Neuronal stem cell (in vitro differentiated cells): ENCODE results near the gene MAN2B1.

Experiments
- DNase-seq: peaks from one replicate; pipeline ENCODE4 v3.0.0-alpha.2; 2013; ENCODE audit warnings: low spot score
- H2AFZ ChIP-seq: one replicate; pipeline ENCODE4 v1.6.1; 2013; ENCODE audit warnings: mild to moderate bottlenecking, low read length, inconsistent platforms
- H2AK5ac ChIP-seq: 2 replicates; pipeline ENCODE4 v1.6.1; 2013; ENCODE audit warnings: low read depth, mild to moderate bottlenecking, inconsistent platforms, low read length, moderate library complexity, mixed read lengths
- H2BK120ac ChIP-seq: 2 replicates; pipeline ENCODE4 v1.6.1; 2013; ENCODE audit warnings: low read depth, mild to moderate bottlenecking, inconsistent platforms, low read length, moderate library complexity, mixed read lengths
- H2BK12ac ChIP-seq: one replicate; pipeline ENCODE4 v1.6.1; 2013; ENCODE audit warnings: low read length, inconsistent platforms
- H2BK15ac ChIP-seq: 2 replicates; pipeline ENCODE4 v1.6.1; 2013; ENCODE audit warnings: mild to moderate bottlenecking, low read length, inconsistent platforms, mixed read lengths
- H2BK5ac ChIP-seq: one replicate; pipeline ENCODE4 v1.6.1; 2013; ENCODE audit warnings: inconsistent platforms, mild to moderate bottlenecking, low read length, moderate library complexity
- H3K14ac ChIP-seq: one replicate; pipeline ENCODE4 v1.6.1; 2013; ENCODE audit warnings: low read length, inconsistent platforms
- H3K18ac ChIP-seq: 2 replicates; pipeline ENCODE4 v1.6.1; 2013; ENCODE audit warnings: low read length, inconsistent platforms
- H3K23ac ChIP-seq: 2 replicates; pipeline ENCODE4 v1.6.1; 2013; ENCODE audit warnings: low read depth, mild to moderate bottlenecking, mixed read lengths, low read length, inconsistent platforms; ENCODE audit not compliant: poor library complexity
- H3K27ac ChIP-seq: replicated peaks from 3 replicates; pipeline ENCODE4 v1.5.1; 2013; ENCODE audit warnings: low read length, inconsistent platforms
- H3K27me3 ChIP-seq, 3 experiments: 2 replicates each; pipeline ENCODE4 v1.6.1; 2013; ENCODE audit warnings: low read length in 3 of 3, mild to moderate bottlenecking in 2 of 3, inconsistent platforms in 1 of 3, low read depth in 1 of 3, mixed read lengths in 1 of 3, moderate library complexity in 1 of 3; ENCODE audit not compliant: control insufficient read depth in 3 of 3, insufficient read depth in 3 of 3
- H3K36me3 ChIP-seq, 2 donors: replicated peaks in 1 of 2; 2 replicates each; pipeline ENCODE4 v1.6.1; 2013; ENCODE audit warnings: low read length in 2 of 2; ENCODE audit not compliant: control insufficient read depth in 2 of 2, insufficient read depth in 2 of 2
- H3K4ac ChIP-seq: 2 replicates; pipeline ENCODE4 v1.6.1; 2013; ENCODE audit warnings: inconsistent platforms, mild to moderate bottlenecking, low read length, moderate library complexity
- H3K4me1 ChIP-seq, 2 donors: 1 replicate in 1 of 2; 2 replicates in 1 of 2; pipeline ENCODE4 v1.6.1; 2013; ENCODE audit warnings: low read length in 2 of 2, low read depth in 1 of 2; ENCODE audit not compliant: control insufficient read depth in 2 of 2, insufficient read depth in 1 of 2
- H3K4me2 ChIP-seq: one replicate; pipeline ENCODE4 v1.6.1; 2013; ENCODE audit warnings: mild to moderate bottlenecking, low read length, inconsistent platforms; ENCODE audit not compliant: insufficient read depth, poor library complexity, severe bottlenecking
- H3K4me3 ChIP-seq, 2 donors: 2 replicates each; pipeline ENCODE4 v1.5.1; 2013; ENCODE audit warnings: low read length in 2 of 2, mild to moderate bottlenecking in 2 of 2, inconsistent platforms in 1 of 2, moderate library complexity in 1 of 2
- H3K79me1 ChIP-seq: one replicate; pipeline ENCODE4 v1.6.1; 2013; ENCODE audit warnings: low read depth, mild to moderate bottlenecking, inconsistent platforms, low read length, moderate library complexity
- H3K9ac ChIP-seq: one replicate; pipeline ENCODE4 v1.6.1; 2013; ENCODE audit warnings: mild to moderate bottlenecking, low read depth, low read length, inconsistent platforms; ENCODE audit not compliant: poor library complexity
- H3K9me3 ChIP-seq, 2 donors: replicated peaks in 1 of 2; 2 replicates each; pipeline versions ENCODE3 to v1.6.1; 2013; ENCODE audit warnings: low read length in 2 of 2, mild to moderate bottlenecking in 2 of 2, inconsistent platforms in 1 of 2, low read depth in 1 of 2, mixed read lengths in 1 of 2, moderate library complexity in 1 of 2; ENCODE audit not compliant: control insufficient read depth in 2 of 2, insufficient read depth in 1 of 2
- H4K8ac ChIP-seq: one replicate; pipeline ENCODE4 v1.6.1; 2013; ENCODE audit warnings: low read depth, mild to moderate bottlenecking, inconsistent platforms, low read length, moderate library complexity
- H4K91ac ChIP-seq: one replicate; pipeline ENCODE4 v1.6.1; 2013; ENCODE audit warnings: low read length, low read depth, mild to moderate bottlenecking, inconsistent platforms; ENCODE audit not compliant: poor library complexity
- WGBS, 2 donors: extraction: QIAGEN DNeasy Blood & Tissue Kit; methylation state at CpG; one replicate each; pipeline ENCODE4 v1.1.7; 2013; ENCODE audit warnings: missing lambda C conversion rate in 2 of 2, mixed read lengths in 1 of 2; ENCODE audit not compliant: insufficient read length in 2 of 2, insufficient replicate concordance in 1 of 2; ENCODE audit errors: extremely low coverage in 2 of 2; 5-methylcytosine and 5-hydroxymethylcytosine counted together

MAN2B1 gene

DNA sequence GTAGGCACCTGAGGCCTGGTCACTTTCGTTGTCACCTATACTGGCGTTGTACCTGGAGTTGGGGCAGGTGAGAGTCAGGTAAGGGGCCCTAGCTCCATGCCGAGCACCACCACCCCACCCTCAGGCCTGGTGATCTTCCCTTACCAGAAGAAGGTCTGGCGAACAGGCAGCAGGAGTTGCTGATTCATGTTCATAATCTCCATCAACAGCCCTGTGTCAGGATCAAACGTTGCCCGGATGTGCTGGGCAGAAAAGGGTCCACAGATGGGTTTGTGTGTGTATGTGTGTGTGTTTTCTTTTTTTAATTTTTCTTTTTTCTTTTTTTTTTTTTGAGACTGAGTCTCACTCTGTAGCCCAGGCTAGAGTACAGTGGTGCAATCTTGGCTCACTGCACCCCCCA lies 14.3 kb downstream of the MAN2B1 start:
- DNase-seq, result no peak
- Histone ChIP-seq H4K8ac (no peak overlapping the region), H3K9ac (peak overlapping the region; percentile 16), H3K27me3 (no peaks in the 10 kb centered on the region), H3K4ac (no peak overlapping the region), H3K4me1 (no peaks in the 10 kb centered on the region), H3K4me3 (no peak overlapping the region), H3K4me2 (no peak overlapping the region), H4K91ac (no peak overlapping the region), H2AK5ac (no peak overlapping the region), H2AFZ (no peak overlapping the region), H3K23ac (no peak overlapping the region), H2BK5ac (no peak overlapping the region), H3K36me3 (peaks cover 12 to 38% of the 10 kb centered on the region in 2 donors), H3K18ac (no peak overlapping the region), H3K79me1 (peaks cover 4% of the 10 kb centered on the region), H3K9me3 (peaks cover 0 to under 1% of the 10 kb centered on the region in 2 donors), H2BK120ac (no peak overlapping the region), H3K14ac (no peak overlapping the region), H3K27ac (no peak overlapping the region), H2BK15ac (no peak overlapping the region), H2BK12ac (no peak overlapping the region)
- no CpG with 5 or more reads among the region's 6 CpGs for WGBS, 2 donors

DNA sequence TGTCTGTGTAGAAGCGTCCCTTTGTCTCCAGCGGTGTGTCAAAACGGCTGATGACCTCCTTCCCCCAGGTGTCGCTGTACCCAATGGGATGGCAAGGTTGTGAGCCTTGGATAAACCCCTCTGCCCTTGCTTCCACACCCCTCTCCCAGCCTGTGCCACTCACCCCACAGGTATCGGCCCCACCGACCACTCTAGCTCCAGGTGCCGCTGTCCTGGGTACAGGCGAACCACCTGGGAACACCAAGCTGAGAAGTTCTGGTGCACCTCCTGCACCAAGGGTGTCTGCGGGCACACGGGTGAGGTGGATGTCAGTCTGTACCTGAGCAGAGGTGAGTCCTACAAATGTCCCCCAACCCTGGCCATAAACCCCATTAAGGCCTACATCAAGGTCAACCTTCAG lies 16.6 kb downstream of the MAN2B1 start:
- H3K9ac ChIP-seq, result no peak overlapping the region
- no peak overlapping the region for H3K18ac ChIP-seq
- no peaks in the 10 kb centered on the region for H3K4me1 ChIP-seq
- no peaks in the 10 kb centered on the region for H3K9me3 ChIP-seq
- H4K8ac ChIP-seq, result no peak overlapping the region
- no peak overlapping the region for H3K27ac ChIP-seq
- WGBS, 2 donors, result no CpG with 5 or more reads among the region's 10 CpGs
- H2AFZ ChIP-seq, result no peak overlapping the region
- H4K91ac ChIP-seq, result no peak overlapping the region
- no peaks in the 10 kb centered on the region for H3K79me1 ChIP-seq
- no peak overlapping the region for H3K14ac ChIP-seq
- DNase-seq, result no peak
- H2AK5ac ChIP-seq, result peak overlapping the region; percentile 35
- H2BK12ac ChIP-seq, result no peak overlapping the region
- no peak overlapping the region for H2BK15ac ChIP-seq
- no peak overlapping the region for H2BK5ac ChIP-seq
- H3K36me3 ChIP-seq, result peaks cover 4 to 17% of the 10 kb centered on the region in 2 donors
- no peak overlapping the region for H3K4me3 ChIP-seq
- H3K4ac ChIP-seq, result no peak overlapping the region
- no peak overlapping the region for H3K4me2 ChIP-seq
- peak overlapping the region; percentile 65 for H3K23ac ChIP-seq
- H3K27me3 ChIP-seq, result no peaks in the 10 kb centered on the region
- H2BK120ac ChIP-seq, result no peak overlapping the region

DNA sequence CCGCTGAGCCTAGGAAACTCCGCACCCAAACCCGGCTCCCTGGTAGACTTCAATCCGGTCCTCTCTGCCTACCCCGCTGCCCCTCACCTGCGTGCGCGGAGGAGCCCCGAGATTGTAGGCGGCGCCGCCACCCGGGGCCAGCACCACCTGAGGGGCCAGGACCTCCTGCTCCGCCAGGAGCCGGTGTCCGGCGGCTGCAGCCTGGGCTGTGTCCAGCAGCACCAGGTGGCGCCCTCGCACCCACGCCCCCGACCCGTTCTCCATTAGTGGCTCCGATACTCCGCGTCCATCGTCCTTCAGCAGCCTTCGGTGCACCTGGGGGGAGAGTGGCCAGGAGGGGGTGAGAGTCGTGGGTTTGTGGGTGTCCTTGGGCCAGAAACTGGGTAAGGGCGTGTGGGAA lies 18.5 kb downstream of the MAN2B1 start:
- H2BK5ac ChIP-seq, result no peak overlapping the region
- H3K36me3 ChIP-seq, result peaks cover 3 to 7% of the 10 kb centered on the region in 2 donors
- H3K4me3 ChIP-seq, result peak overlapping the region in 1 of 2 donors; percentile 40
- H3K27me3 ChIP-seq, result no peaks in the 10 kb centered on the region
- H2BK120ac ChIP-seq, result no peak overlapping the region
- no peak overlapping the region for H4K8ac ChIP-seq
- H3K4me2 ChIP-seq, result no peak overlapping the region
- no peak for DNase-seq
- H2AFZ ChIP-seq, result no peak overlapping the region
- H3K23ac ChIP-seq, result no peak overlapping the region
- no peak overlapping the region for H3K18ac ChIP-seq
- no peaks in the 10 kb centered on the region for H3K79me1 ChIP-seq
- no peak overlapping the region for H3K4ac ChIP-seq
- WGBS, 2 donors, result no CpG with 5 or more reads among the region's 29 CpGs
- no peaks in the 10 kb centered on the region for H3K4me1 ChIP-seq
- H3K9ac ChIP-seq, result no peak overlapping the region
- H3K9me3 ChIP-seq, result no peaks in the 10 kb centered on the region
- no peak overlapping the region for H3K14ac ChIP-seq
- H2BK15ac ChIP-seq, result no peak overlapping the region
- peak overlapping the region; percentile 25 for H2AK5ac ChIP-seq
- H4K91ac ChIP-seq, result no peak overlapping the region
- H2BK12ac ChIP-seq, result no peak overlapping the region
- no peak overlapping the region for H3K27ac ChIP-seq

DNA sequence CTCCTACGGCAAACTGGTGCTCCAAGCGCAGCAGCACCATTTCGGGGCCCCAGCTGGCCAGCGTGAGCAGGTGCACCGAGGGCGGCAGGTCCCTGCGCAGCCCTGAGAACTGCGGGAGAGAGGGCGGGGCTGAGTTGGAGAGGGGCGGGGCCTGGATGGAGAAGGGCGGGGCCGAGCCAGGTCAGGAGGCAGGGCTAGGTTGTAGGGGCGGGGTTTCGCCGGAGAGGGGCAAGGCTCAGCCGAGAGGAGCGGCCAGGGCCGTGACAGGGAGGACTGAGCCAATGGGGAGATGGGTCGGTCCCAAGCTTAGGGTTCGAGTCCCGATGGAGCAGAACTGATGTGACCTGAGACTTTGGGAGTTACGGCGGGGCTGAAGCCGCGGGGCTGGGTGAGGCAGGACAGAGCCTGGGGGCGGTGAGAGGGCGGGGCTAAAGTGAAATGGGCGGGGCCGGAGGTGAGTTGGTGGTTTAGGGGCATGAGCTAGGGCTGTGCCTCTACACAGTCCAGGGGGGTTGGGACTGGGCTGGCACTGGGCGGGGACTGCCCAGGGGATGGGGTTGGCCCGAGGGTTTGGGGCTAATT lies 19.0 kb downstream of the MAN2B1 start:
- H4K8ac ChIP-seq, result no peak overlapping the region
- no peak for DNase-seq

More for the DNA sequence above, 19.0 kb downstream of the MAN2B1 start:
- Histone ChIP-seq H2BK12ac (no peak overlapping the region), H4K91ac (no peak overlapping the region), H3K9me3 (no peaks in the 10 kb centered on the region), H3K14ac (no peak overlapping the region), H2BK5ac (peak overlapping the region; percentile 60), H3K36me3 (peaks cover 3 to 7% of the 10 kb centered on the region in 2 donors), H3K79me1 (no peaks in the 10 kb centered on the region), H2AK5ac (peak overlapping the region; percentile 25), H2BK120ac (no peak overlapping the region), H3K18ac (no peak overlapping the region), H3K4ac (no peak overlapping the region), H3K9ac (peak overlapping the region; percentile 12), H3K27ac (no peak overlapping the region), H3K4me3 (no peak overlapping the region), H3K23ac (peak overlapping the region; percentile 6), H2BK15ac (no peak overlapping the region), H3K27me3 (no peaks in the 10 kb centered on the region), H3K4me1 (no peaks in the 10 kb centered on the region), H3K4me2 (no peak overlapping the region), H2AFZ (no peak overlapping the region)
- WGBS, 2 donors, result no CpG with 5 or more reads among the region's 31 CpGs
